ENCODE measurements around the gene ALB.

ALB gene

GRCh38 chr4:73446336-73446938 is 42.4 kb downstream of the ALB start:
- TF ChIP-seq, protein P1, sequence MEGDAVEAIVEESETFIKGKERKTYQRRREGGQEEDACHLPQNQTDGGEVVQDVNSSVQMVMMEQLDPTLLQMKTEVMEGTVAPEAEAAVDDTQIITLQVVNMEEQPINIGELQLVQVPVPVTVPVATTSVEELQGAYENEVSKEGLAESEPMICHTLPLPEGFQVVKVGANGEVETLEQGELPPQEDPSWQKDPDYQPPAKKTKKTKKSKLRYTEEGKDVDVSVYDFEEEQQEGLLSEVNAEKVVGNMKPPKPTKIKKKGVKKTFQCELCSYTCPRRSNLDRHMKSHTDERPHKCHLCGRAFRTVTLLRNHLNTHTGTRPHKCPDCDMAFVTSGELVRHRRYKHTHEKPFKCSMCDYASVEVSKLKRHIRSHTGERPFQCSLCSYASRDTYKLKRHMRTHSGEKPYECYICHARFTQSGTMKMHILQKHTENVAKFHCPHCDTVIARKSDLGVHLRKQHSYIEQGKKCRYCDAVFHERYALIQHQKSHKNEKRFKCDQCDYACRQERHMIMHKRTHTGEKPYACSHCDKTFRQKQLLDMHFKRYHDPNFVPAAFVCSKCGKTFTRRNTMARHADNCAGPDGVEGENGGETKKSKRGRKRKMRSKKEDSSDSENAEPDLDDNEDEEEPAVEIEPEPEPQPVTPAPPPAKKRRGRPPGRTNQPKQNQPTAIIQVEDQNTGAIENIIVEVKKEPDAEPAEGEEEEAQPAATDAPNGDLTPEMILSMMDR (IDR thresholded peaks at IDR 0.05; ENCODE audit: low read depth, low read length): peak; percentile 96
- TF ChIP-seq EZH2phosphoT487 (IDR thresholded peaks at IDR 0.05; ENCODE audit: low read depth): no peak
- H3K79me2 ChIP-seq (ENCODE audit: low read length): no peaks in the 10 kb centered on the region
- H3K4me2 ChIP-seq (ENCODE audit: low read length): 0 out of 2 replicates have a peak overlapping the region, but pooled peaks have one; percentile 10
- peaks cover 27% of the 10 kb centered on the region for H3K27me3 ChIP-seq (ENCODE audit: low read depth, low read length)
- no peak overlapping the region for H2AFZ ChIP-seq (ENCODE audit: low read depth, low read length)
- no peaks in the 10 kb centered on the region for H3K4me1 ChIP-seq (ENCODE audit: low read length)
- H3K27ac ChIP-seq (ENCODE audit: low read length): no peak overlapping the region
- H3K9me3 ChIP-seq (ENCODE audit: insufficient read depth, low read length): no peaks in the 10 kb centered on the region
- H3K36me3 ChIP-seq (replicated peaks; ENCODE audit: low read depth, low read length): no peaks in the 10 kb centered on the region
- no peak overlapping the region for H3K4me3 ChIP-seq (ENCODE audit: low read length)
- no peaks in the 10 kb centered on the region for H4K20me1 ChIP-seq (ENCODE audit: insufficient read depth, low read length)
- no peak overlapping the region for H3K9ac ChIP-seq (ENCODE audit: low read length)

GRCh38 chr4:73447671-73448070 is 43.6 kb downstream of the ALB start:
- Histone ChIP-seq H3K4me1 (ENCODE audit: low read length) (no peaks in the 10 kb centered on the region), H3K4me2 (ENCODE audit: low read length) (no peak overlapping the region), H3K9me3 (ENCODE audit: insufficient read depth, low read length) (no peaks in the 10 kb centered on the region), H3K36me3 (replicated peaks; ENCODE audit: low read depth, low read length) (no peaks in the 10 kb centered on the region), H4K20me1 (ENCODE audit: insufficient read depth, low read length) (no peaks in the 10 kb centered on the region), H3K9ac (ENCODE audit: low read length) (no peak overlapping the region), H2AFZ (ENCODE audit: low read depth, low read length) (no peak overlapping the region), H3K79me2 (ENCODE audit: low read length) (no peaks in the 10 kb centered on the region), H3K27ac (ENCODE audit: low read length) (no peak overlapping the region), H3K27me3 (ENCODE audit: low read depth, low read length) (peaks cover 23% of the 10 kb centered on the region), H3K4me3 (ENCODE audit: low read length) (no peak overlapping the region)
- TF ChIP-seq, protein P1 (IDR thresholded peaks at IDR 0.05; ENCODE audit: low read depth, low read length): no peak
- TF ChIP-seq EZH2phosphoT487 (IDR thresholded peaks at IDR 0.05; ENCODE audit: low read depth): no peak

DNA sequence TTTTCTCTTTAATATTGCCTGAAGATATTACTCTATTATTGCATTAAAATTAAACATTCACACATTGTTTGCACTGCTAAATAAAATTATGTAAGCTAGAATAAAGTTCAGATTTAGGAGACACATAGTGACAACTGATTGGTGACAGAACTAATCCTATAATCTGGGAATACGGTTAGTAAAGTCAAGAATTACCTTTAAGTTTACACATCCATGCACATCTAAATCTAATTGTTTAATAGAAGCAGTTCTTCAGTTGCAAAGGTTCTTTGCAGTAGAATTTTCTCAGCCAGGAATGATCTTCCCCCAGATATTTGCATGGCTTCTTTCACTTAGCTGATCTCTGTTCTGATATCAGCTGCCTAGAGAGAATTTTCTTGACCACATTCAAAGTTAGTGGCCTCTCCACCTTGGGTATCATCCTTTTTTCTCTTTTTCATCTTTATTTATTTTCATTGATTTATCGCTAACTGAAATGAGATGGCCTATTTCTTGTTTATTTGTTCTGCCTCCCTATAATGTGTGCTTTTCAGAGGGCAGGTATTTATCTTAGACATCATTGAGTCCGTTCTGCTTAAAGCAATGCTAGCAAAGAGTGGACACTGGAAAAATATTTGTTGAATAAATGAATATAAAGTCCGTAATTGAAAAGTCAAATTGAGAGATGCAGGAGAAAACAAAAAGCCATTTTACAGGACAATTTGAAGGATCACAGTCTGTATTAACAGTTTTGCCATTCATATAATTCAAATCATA is 44.5 kb downstream of the ALB start:
- Histone ChIP-seq H3K9me3 (ENCODE audit: insufficient read depth, low read length) (no peaks in the 10 kb centered on the region), H3K36me3 (replicated peaks; ENCODE audit: low read depth, low read length) (no peaks in the 10 kb centered on the region), H2AFZ (ENCODE audit: low read depth, low read length) (no peak overlapping the region), H3K4me2 (ENCODE audit: low read length) (no peak overlapping the region), H3K4me1 (ENCODE audit: low read length) (no peaks in the 10 kb centered on the region), H3K9ac (ENCODE audit: low read length) (no peak overlapping the region), H4K20me1 (ENCODE audit: insufficient read depth, low read length) (no peaks in the 10 kb centered on the region), H3K27ac (ENCODE audit: low read length) (no peak overlapping the region), H3K4me3 (ENCODE audit: low read length) (no peak overlapping the region), H3K79me2 (ENCODE audit: low read length) (no peaks in the 10 kb centered on the region), H3K27me3 (ENCODE audit: low read depth, low read length) (peaks cover 16% of the 10 kb centered on the region)
- TF ChIP-seq, protein P1 (IDR thresholded peaks at IDR 0.05; ENCODE audit: low read depth, low read length): no peak
- no peak for TF ChIP-seq EZH2phosphoT487 (IDR thresholded peaks at IDR 0.05; ENCODE audit: low read depth)

DNA sequence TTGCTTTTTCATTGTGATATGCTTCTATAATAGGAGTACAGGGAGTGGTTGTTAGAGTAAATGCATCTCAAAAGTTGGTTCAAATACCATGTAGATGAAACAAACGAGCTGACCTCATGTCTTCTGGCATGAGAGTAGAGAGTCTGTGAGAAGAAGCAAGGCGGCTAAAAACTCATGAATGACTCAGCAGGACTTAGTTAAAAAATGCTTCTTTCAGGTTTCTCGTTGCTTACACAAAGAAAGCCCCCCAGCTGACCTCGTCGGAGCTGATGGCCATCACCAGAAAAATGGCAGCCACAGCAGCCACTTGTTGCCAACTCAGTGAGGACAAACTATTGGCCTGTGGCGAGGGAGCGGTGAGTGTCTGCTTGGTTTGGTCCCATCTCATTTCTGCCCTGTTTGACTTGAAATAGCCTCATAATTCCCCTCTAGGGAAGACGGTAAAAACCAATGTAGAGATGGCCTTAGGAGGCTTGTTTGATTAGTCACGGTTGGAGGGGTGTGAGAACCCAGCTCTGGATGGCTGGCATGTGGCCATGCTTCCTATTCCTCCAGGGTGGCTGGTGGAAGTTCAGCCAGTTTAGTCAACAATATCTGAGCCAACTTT is 46.4 kb downstream of the ALB start:
- Histone ChIP-seq H4K20me1 (ENCODE audit: insufficient read depth, low read length) (no peaks in the 10 kb centered on the region), H3K9ac (ENCODE audit: low read length) (no peak overlapping the region), H2AFZ (ENCODE audit: low read depth, low read length) (no peak overlapping the region; the same call in 1 of the 2 replicates), H3K9me3 (ENCODE audit: insufficient read depth, low read length) (no peaks in the 10 kb centered on the region), H3K79me2 (ENCODE audit: low read length) (no peaks in the 10 kb centered on the region), H3K4me2 (ENCODE audit: low read length) (no peak overlapping the region), H3K4me1 (ENCODE audit: low read length) (no peaks in the 10 kb centered on the region), H3K27me3 (ENCODE audit: low read depth, low read length) (peaks cover 16% of the 10 kb centered on the region), H3K36me3 (replicated peaks; ENCODE audit: low read depth, low read length) (no peaks in the 10 kb centered on the region), H3K4me3 (ENCODE audit: low read length) (no peak overlapping the region), H3K27ac (ENCODE audit: low read length) (no peak overlapping the region)
- no peak for TF ChIP-seq EZH2phosphoT487 (IDR thresholded peaks at IDR 0.05; ENCODE audit: low read depth)
- TF ChIP-seq, protein P1 (IDR thresholded peaks at IDR 0.05; ENCODE audit: low read depth, low read length): no peak
